Bronchial epithelial cell (primary cell): Measurements from ENCODE around the gene TRIM52. TPM values are rescaled to one million over a fixed set of nuclear protein-coding genes. Genes with fewer than 3 reads are reported as not detected.

Source experiments
- DNase-seq: peaks from one replicate; pipeline ENCODE4 v3.0.0-alpha.2; 2010; ENCODE audit warnings: low read depth
- FAIRE-seq: peaks from 2 replicates; lab custom pipeline; 2011; peaks lifted over from hg19 to GRCh38; lab: Jason Lieb, UNC
- H3K27me3 ChIP-seq: 2 replicates; pipeline ENCODE4 v1.5.1; 2011; ENCODE audit warnings: low read length; ENCODE audit not compliant: control insufficient read depth, insufficient read depth
- H3K36me3 ChIP-seq: 2 replicates; pipeline ENCODE4 v1.5.1; 2011; ENCODE audit warnings: low read length; ENCODE audit not compliant: control insufficient read depth, insufficient read depth
- H3K4me3 ChIP-seq: 2 replicates; pipeline ENCODE4 v1.5.1; 2011; ENCODE audit warnings: mild to moderate bottlenecking, low read depth, low read length, control low read depth
- CTCF ChIP-seq: IDR thresholded peaks from 2 replicates; pipeline ENCODE4 v1.5.1; 2011; ENCODE audit warnings: mild to moderate bottlenecking, moderate library complexity, low read length, control low read depth, inconsistent platforms; ENCODE audit not compliant: insufficient read depth, severe bottlenecking
- total RNA-seq: library from RNA; depleted of rRNA; stranded (reverse); fragments of >200 nt; gene quantifications from 2 replicates; pipeline ENCODE4 v1.2.1, GENCODE V29; 2014

The TRIM52 gene
- total RNA-seq, 1 donor from 2014 or later: 1.3 TPM

GRCh38 chr5:181207214-181207959, 53.6 kb downstream of the TRIM52 start:
- DNase-seq (peak; percentile 88), FAIRE-seq (no peak)
- no peak for TF ChIP-seq CTCF

GRCh38 chr5:181205761-181206649, 54.9 kb downstream of the TRIM52 start:
- H3K27me3 ChIP-seq: no peaks in the 10 kb centered on the region
- FAIRE-seq (no peak), DNase-seq (no peak)
- peak overlapping the region; percentile 75 for H3K4me3 ChIP-seq
- no peak for TF ChIP-seq CTCF
- H3K36me3 ChIP-seq: peaks cover 1% of the 10 kb centered on the region

More at GRCh38 chr5:181207214-181207959, 53.6 kb downstream of the TRIM52 start:
- peak overlapping the region; percentile 57 for H3K4me3 ChIP-seq
- H3K27me3 ChIP-seq: no peaks in the 10 kb centered on the region
- H3K36me3 ChIP-seq: no peaks in the 10 kb centered on the region

Other genes starting within 250 kb of the TRIM52 start
- 0.13 TPM in 1 of 2 replicates, not detected in the other for gene BTNL9, start 220.9 kb downstream of the TRIM52 start, total RNA-seq
- gene OR2V1, start 130.0 kb downstream of the TRIM52 start, total RNA-seq: not detected in 2 replicates
- gene OR2V2, start 113.6 kb downstream of the TRIM52 start, total RNA-seq: not detected in 2 replicates
- gene TRIM7, start 55.9 kb downstream of the TRIM52 start, total RNA-seq: 20.8 and 35.7 TPM in 2 replicates
- 10.3 and 26.0 TPM in 2 replicates for gene TRIM41, start 37.9 kb downstream of the TRIM52 start, total RNA-seq
- gene RACK1, start 17.2 kb downstream of the TRIM52 start, total RNA-seq: 5,806 and 7,283 TPM in 2 replicates
- gene OR4F3, start 106.1 kb upstream of the TRIM52 start, total RNA-seq: not detected in 2 replicates